Measurements from ENCODE around the gene ARHGAP33.
"Not testable (repeated sequence)": the region's sequence is repeated elsewhere in the genome, so short reads cannot be mapped to it uniquely, and the experiment has no call there.

ARHGAP33 gene

DNA sequence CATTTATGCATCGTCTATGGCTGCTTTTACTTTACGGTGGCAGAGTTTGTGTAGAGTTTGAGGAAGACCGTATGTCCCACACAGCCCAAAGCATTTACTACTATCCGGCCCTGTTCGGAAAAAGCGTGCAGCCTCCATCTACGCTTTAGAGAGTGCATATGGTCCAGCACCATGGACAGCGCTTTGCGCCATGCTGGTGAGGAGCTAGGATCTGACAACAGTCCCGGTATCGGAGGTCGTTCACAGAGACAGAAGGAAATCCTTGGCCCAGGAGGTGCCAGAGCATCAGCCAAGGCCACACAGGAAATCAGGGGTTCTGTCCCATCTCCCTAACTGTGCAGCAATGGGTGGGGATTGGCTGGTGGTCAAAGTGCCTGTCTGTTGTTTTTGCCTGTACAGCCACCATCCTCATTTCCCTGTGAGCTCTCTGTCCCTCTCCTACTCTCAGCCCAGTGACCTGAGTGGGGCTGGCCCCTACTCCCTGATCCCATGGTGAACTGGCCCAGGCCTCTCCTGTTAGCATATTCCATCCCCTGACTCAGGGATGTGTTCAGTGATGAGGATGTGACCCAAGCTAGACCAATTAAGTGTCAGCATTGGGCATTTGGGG is 53.4 kb downstream of the ARHGAP33 start:
- Histone ChIP-seq H3K4me3 (ENCODE audit: low read length) (no peak overlapping the region), H3K4me1 (ENCODE audit: insufficient read depth, low read length) (no peaks in the 10 kb centered on the region), H3K27me3 (ENCODE audit: insufficient read depth, low read length) (peaks cover 25% of the 10 kb centered on the region), H3K9ac (ENCODE audit: low read depth, low read length) (no peak overlapping the region), H3K9me3 (ENCODE audit: insufficient read depth, low read depth, low read length) (no peaks in the 10 kb centered on the region), H3K36me3 (ENCODE audit: insufficient read depth, low read length) (no peaks in the 10 kb centered on the region), H3K27ac (ENCODE audit: low read depth, low read length) (no peak overlapping the region)
- WGBS: 9% methylated on average over 11 of the region's 12 CpGs

DNA sequence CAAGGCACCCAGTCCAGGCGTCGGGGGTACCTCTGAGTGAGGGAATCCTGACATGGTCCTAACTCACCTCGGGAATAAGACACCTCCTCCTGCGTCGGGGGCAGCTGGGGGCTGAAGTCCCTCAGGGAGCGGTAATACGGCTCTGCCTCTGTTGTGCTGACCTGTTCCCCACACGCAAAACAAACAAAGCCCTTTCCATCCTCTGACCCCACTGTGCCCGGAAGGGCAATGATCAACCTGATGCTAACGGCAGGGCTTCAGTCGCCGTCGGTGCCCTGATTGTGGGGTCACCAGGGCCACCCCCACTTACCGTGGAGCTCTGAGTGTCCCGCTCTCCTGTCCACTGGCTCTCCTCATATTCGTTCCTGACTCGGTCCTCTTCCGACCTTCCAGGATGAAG is 55.6 kb downstream of the ARHGAP33 start:
- H3K4me1 ChIP-seq (ENCODE audit: insufficient read depth, low read length): no peaks in the 10 kb centered on the region
- H3K9me3 ChIP-seq (ENCODE audit: insufficient read depth, low read depth, low read length): no peaks in the 10 kb centered on the region
- H3K36me3 ChIP-seq (ENCODE audit: insufficient read depth, low read length): no peaks in the 10 kb centered on the region
- H3K9ac ChIP-seq (ENCODE audit: low read depth, low read length): no peak overlapping the region
- no peak overlapping the region for H3K4me3 ChIP-seq (ENCODE audit: low read length)
- no peak overlapping the region for H3K27ac ChIP-seq (ENCODE audit: low read depth, low read length)
- WGBS: 75% methylated on average over 16 of the region's 18 CpGs
- H3K27me3 ChIP-seq (ENCODE audit: insufficient read depth, low read length): peaks cover 21% of the 10 kb centered on the region; the same call in 1 of the 2 replicates

DNA sequence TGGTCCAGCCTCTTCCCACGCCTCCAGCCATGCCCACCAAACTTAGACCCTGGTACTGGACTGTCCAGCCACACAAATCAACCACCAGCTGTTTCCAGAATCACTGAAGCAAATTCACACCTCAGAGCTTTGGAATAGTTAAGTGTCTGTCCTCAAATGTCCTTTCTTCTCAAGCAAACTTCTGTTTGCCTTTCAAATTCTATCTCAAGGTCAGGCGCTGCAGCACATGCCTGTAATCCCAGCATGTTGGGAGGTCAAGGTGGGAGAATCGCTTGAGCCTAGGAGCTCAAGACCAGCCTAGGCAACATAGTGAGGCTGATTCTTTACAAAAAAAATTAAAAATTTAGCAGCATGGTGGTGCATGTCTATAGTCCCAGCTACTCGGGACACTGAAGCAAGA is 56.7 kb downstream of the ARHGAP33 start:
- 73% methylated on average over 4 of the region's 4 CpGs for WGBS
- no peaks in the 10 kb centered on the region for H3K4me1 ChIP-seq (ENCODE audit: insufficient read depth, low read length)
- peaks cover 26% of the 10 kb centered on the region for H3K27me3 ChIP-seq (ENCODE audit: insufficient read depth, low read length)
- H3K36me3 ChIP-seq (ENCODE audit: insufficient read depth, low read length): no peaks in the 10 kb centered on the region
- H3K4me3 ChIP-seq (ENCODE audit: low read length): no peak overlapping the region
- no peak overlapping the region for H3K9ac ChIP-seq (ENCODE audit: low read depth, low read length)
- no peak overlapping the region for H3K27ac ChIP-seq (ENCODE audit: low read depth, low read length)
- H3K9me3 ChIP-seq (ENCODE audit: insufficient read depth, low read depth, low read length): no peaks in the 10 kb centered on the region

DNA sequence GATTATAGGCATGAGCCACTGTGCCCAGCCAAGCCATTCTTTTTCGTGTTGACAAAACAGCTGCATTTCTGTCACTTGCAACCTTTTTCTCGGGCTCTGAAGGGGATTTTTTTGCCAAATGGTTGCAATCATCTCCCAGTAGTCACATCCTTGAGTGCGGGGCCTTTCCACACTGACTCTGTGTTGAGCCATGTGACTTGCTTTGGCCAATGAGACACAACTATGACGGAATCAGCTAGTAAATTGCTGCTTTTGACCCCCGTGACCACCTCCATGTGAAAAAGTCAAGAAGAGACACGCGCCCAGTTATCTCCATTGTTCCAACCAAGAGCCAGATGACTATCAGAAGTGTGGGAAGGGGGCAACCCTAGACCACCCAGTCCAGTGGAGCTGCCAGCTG is 58.6 kb downstream of the ARHGAP33 start:
- peaks cover 28% of the 10 kb centered on the region for H3K27me3 ChIP-seq (ENCODE audit: insufficient read depth, low read length)
- no peak overlapping the region for H3K27ac ChIP-seq (ENCODE audit: low read depth, low read length)
- H3K4me1 ChIP-seq (ENCODE audit: insufficient read depth, low read length): no peaks in the 10 kb centered on the region
- no peaks in the 10 kb centered on the region for H3K36me3 ChIP-seq (ENCODE audit: insufficient read depth, low read length)
- no peak overlapping the region for H3K4me3 ChIP-seq (ENCODE audit: low read length)
- no peaks in the 10 kb centered on the region for H3K9me3 ChIP-seq (ENCODE audit: insufficient read depth, low read depth, low read length)
- H3K9ac ChIP-seq (ENCODE audit: low read depth, low read length): no peak overlapping the region
- WGBS: 71% methylated on average over 7 of the region's 7 CpGs

DNA sequence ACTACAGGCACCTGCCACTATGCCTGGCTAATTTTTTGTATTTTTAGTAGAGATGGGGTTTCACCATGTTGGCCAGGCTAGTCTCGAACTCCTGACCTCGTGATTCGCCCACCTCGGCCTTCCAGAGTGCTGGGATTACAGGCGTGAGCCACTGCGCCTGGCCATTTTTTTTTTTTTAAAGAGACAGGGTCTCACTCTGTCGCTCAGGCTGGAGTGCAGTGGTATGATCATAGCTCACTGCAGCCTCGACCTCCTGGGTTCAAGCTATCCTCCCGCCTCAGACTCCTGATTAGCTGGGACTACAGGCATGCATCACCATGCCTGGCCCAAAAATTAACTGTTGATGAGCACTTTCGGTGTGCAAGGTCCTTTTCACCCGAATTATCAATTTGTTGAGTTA is 60.7 kb downstream of the ARHGAP33 start:
- not testable (repeated sequence) for H3K27ac ChIP-seq (ENCODE audit: low read depth, low read length); H3K4me1 ChIP-seq (ENCODE audit: insufficient read depth, low read length); H3K36me3 ChIP-seq (ENCODE audit: insufficient read depth, low read length); H3K4me3 ChIP-seq (ENCODE audit: low read length); H3K9me3 ChIP-seq (ENCODE audit: insufficient read depth, low read depth, low read length); H3K9ac ChIP-seq (ENCODE audit: low read depth, low read length)
- 64% methylated on average over 11 of the region's 11 CpGs for whole genome bisulfite sequencing
- peaks cover 21% of the 10 kb centered on the region for H3K27me3 ChIP-seq (ENCODE audit: insufficient read depth, low read length)
